ENCODE measurements around the gene EMILIN1.

GRCh38 chr2:27109083-27109482 lies 30.7 kb downstream of the EMILIN1 start:
- TF ChIP-seq, protein P1, sequence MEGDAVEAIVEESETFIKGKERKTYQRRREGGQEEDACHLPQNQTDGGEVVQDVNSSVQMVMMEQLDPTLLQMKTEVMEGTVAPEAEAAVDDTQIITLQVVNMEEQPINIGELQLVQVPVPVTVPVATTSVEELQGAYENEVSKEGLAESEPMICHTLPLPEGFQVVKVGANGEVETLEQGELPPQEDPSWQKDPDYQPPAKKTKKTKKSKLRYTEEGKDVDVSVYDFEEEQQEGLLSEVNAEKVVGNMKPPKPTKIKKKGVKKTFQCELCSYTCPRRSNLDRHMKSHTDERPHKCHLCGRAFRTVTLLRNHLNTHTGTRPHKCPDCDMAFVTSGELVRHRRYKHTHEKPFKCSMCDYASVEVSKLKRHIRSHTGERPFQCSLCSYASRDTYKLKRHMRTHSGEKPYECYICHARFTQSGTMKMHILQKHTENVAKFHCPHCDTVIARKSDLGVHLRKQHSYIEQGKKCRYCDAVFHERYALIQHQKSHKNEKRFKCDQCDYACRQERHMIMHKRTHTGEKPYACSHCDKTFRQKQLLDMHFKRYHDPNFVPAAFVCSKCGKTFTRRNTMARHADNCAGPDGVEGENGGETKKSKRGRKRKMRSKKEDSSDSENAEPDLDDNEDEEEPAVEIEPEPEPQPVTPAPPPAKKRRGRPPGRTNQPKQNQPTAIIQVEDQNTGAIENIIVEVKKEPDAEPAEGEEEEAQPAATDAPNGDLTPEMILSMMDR (conservative IDR thresholded peaks at IDR 0.05 in 1 of 2, IDR thresholded peaks at IDR 0.05 in 1 of 2; ENCODE audit: low read depth in 1 of 2, low read length in 2 of 2): no peak
- TF ChIP-seq EZH2 (IDR thresholded peaks at IDR 0.05; ENCODE audit: low read length, missing control alignments): no peak

Measured in fibroblast of lung (primary cell).